ENCODE data around the gene DUSP10. TPM values are rescaled to one million over a fixed set of nuclear protein-coding genes. Genes with fewer than 3 reads are reported as not detected.

DUSP10 gene
- total RNA-seq, 6 experiments from 2014 or later: 30.5 to 48.9 (median 43.8) TPM

- Mint-ChIP-seq H3K27me3 (ENCODE audit: insufficient read depth) (no peaks in the 10 kb centered on the region), H3K4me1 (ENCODE audit: low read depth) (peaks cover 16% of the 10 kb centered on the region), H3K36me3 (ENCODE audit: low read depth) (no peaks in the 10 kb centered on the region), H3K27ac (no peak overlapping the region), H3K9me3 (no peaks in the 10 kb centered on the region), H3K4me3 (no peak overlapping the region)
- DNase-seq: no peak
- TF ChIP-seq CTCF (IDR thresholded peaks at IDR 0.05): no peak
These were observed 23.6 kb upstream of the DUSP10 start for GRCh38 chr1:221765527-221765926.

- Mint-ChIP-seq H3K27me3 (ENCODE audit: insufficient read depth) (no peaks in the 10 kb centered on the region), H3K36me3 (ENCODE audit: low read depth) (no peaks in the 10 kb centered on the region), H3K9me3 (no peaks in the 10 kb centered on the region), H3K4me3 (no peak overlapping the region), H3K4me1 (ENCODE audit: low read depth) (peaks cover 34% of the 10 kb centered on the region), H3K27ac (no peak overlapping the region)
- no peak for DNase-seq
- no peak for TF ChIP-seq CTCF (IDR thresholded peaks at IDR 0.05)
These were observed 20.2 kb upstream of the DUSP10 start for GRCh38 chr1:221762121-221762520.

- H3K4me3 Mint-ChIP-seq: no peak overlapping the region
These were observed 19.6 kb upstream of the DUSP10 start for GRCh38 chr1:221761354-221762002.

GRCh38 chr1:221760911-221761310 lies 19.0 kb upstream of the DUSP10 start:
- H3K27me3 Mint-ChIP-seq (ENCODE audit: insufficient read depth): no peaks in the 10 kb centered on the region
- H3K36me3 Mint-ChIP-seq (ENCODE audit: low read depth): no peaks in the 10 kb centered on the region
- no peak for TF ChIP-seq CTCF (IDR thresholded peaks at IDR 0.05)
- H3K27ac Mint-ChIP-seq: no peak overlapping the region
- DNase-seq: no peak
- H3K4me3 Mint-ChIP-seq: no peak overlapping the region
- H3K4me1 Mint-ChIP-seq (ENCODE audit: low read depth): peaks cover 24% of the 10 kb centered on the region
- H3K9me3 Mint-ChIP-seq: no peaks in the 10 kb centered on the region

More at GRCh38 chr1:221761354-221762002, 19.6 kb upstream of the DUSP10 start:
- H3K36me3 Mint-ChIP-seq (ENCODE audit: low read depth): no peaks in the 10 kb centered on the region
- H3K27ac Mint-ChIP-seq: no peak overlapping the region
- no peaks in the 10 kb centered on the region for H3K9me3 Mint-ChIP-seq
- peaks cover 30% of the 10 kb centered on the region for H3K4me1 Mint-ChIP-seq (ENCODE audit: low read depth)
- no peak for TF ChIP-seq CTCF (IDR thresholded peaks at IDR 0.05)
- no peak for DNase-seq
- no peaks in the 10 kb centered on the region for H3K27me3 Mint-ChIP-seq (ENCODE audit: insufficient read depth)

GRCh38 chr1:221759436-221759835 lies 17.5 kb upstream of the DUSP10 start:
- Mint-ChIP-seq H3K27me3 (ENCODE audit: insufficient read depth) (no peaks in the 10 kb centered on the region; the same call in 1 of the 2 replicates), H3K4me1 (ENCODE audit: low read depth) (peaks cover 18% of the 10 kb centered on the region), H3K4me3 (no peak overlapping the region), H3K9me3 (no peaks in the 10 kb centered on the region), H3K36me3 (ENCODE audit: low read depth) (no peaks in the 10 kb centered on the region), H3K27ac (no peak overlapping the region)
- DNase-seq: no peak
- TF ChIP-seq CTCF (IDR thresholded peaks at IDR 0.05): no peak
